HG03520 (cell line): ENCODE results near the gene SEZ6L.

Experiments used
- ATAC-seq: cut with Tn5 transposase; IDR thresholded peaks from one replicate; pipeline ENCODE4 v1.9.1; 2021; ENCODE audit warnings: mild to moderate bottlenecking, moderate library complexity; ENCODE audit not compliant: unreplicated experiment

The SEZ6L gene

DNA sequence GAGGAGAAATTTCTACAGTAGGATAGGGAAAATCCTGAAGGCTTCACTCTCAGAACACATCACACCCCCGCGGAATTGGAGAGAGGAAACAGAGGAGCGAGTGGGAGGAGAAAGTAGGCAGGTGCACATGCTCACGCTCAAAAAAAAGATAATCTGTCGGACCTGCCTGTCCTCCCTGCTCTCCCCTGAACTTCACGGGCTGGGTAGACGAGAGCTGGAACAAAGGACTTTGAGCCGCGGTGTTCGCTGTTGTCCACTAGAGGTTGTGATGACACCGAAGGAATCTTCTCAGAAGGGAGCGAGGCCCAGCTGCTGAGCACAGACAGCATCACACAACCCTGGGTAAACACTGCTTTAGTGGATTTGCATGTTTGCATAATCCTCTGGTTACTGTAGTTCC is 5.0 kb downstream of the SEZ6L start:
- no peak for ATAC-seq

DNA sequence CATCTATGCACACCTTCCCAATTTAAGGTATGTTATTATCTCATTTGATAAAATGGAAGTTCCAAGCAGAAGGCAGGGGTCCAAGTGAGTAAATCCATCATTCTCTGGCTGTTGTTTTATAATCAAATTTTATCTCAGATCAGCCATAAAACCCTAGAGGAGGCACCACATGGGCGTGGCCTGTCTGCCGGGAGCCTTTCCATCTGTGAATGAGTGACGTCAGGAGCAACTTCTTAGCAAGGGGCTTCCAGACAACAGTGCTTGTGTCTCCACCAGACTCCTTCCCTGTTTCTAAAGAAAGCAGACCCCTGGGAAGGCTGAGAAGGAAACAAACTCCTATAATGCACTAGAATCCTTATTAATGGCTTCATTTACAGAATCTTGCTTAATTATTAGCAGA is 13.5 kb downstream of the SEZ6L start:
- no peak for ATAC-seq

DNA sequence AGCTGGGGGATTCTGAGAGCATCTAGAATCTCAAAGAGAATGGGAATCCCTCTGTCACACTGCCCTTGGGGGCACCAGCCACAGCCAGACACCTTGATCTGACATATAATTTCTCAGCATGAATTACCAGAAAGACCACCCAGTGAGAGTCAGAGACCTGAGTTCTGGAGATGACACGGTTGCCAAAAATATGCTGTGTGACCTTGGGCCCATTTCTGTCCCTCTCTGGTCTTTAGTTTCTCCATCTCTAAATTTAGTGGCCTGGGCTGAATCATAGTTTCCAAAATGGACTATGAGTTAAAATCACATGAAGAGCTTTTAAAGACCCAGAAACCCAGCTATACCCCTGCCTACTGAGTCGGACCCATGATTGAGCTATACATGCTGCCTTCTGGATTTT is 15.9 kb downstream of the SEZ6L start:
- no peak for ATAC-seq

DNA sequence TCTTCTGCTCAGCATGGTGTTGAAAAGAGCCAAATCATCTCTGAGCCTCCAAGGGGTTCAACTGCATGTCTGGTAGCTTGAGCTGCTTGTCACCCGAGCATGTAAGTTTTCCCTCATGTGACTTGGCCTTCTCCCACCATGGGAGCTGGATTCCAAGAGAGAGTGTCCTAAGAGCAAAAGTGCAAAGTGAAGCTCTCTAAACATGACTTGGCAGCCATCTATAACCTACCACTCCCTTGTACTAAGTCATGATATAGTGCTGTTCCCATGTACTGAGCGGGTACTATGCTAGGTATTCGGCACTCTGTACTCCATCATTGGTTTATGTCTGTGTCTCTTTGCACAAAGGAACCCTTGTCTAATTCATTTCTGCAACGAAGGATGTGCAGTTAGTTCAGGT is 19.1 kb downstream of the SEZ6L start:
- ATAC-seq = no peak

DNA sequence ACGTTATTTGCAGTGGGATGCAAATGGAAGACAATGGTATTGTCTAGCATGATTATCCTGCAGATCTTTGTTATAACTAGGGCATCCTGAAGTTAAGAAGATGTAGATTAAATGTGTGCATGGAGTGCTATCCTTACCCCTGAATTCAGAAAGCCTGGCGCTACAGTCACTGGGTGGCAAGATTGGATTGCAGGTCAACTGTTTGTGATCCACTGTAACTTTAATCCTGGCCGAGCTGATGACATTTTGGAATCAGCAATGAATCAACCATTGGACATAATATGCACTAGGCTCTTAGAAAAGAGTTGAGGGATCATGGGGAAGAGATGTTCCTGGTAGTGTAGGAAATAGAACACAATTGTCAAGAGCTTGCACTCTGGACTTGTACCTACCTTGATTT is 25.1 kb downstream of the SEZ6L start:
- no peak for ATAC-seq

DNA sequence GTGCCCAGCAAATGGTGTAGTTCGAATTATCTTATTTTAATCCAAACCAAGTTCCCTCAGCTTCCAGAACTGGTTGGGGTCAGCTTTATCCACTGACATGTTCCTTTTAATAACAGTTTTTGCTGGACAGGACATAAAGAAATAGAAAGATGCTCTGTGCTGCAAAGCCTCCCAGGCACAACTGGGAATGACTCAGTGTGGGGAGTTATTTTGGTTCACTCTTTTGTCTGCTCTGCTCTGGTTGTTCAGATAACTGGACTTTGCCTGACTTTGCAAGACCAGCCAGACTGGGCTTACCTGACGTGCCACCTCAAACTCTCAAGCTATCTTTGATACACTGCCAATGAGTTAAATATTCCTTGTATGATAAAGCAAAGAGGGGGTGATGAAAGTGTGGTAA is 25.6 kb downstream of the SEZ6L start:
- no peak for ATAC-seq

DNA sequence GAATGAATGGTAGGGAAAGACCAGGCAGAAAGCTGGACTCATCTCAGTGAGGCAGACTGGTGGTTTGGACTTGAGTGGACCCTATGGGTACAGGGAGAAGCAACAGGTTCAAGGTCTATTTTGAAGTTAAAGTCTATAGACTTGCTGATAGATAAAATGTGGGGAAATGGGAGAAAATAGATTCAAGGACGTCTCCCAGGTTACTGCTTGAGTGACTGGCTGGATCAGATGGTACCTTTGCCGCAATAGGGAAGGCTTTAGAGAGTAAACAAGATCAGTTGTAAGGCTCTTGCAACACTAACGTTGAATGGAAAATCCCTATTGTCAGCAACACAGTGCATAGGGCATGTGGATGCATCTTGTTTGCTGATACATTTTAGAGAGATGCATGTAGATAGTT is 27.4 kb downstream of the SEZ6L start:
- ATAC-seq = no peak

DNA sequence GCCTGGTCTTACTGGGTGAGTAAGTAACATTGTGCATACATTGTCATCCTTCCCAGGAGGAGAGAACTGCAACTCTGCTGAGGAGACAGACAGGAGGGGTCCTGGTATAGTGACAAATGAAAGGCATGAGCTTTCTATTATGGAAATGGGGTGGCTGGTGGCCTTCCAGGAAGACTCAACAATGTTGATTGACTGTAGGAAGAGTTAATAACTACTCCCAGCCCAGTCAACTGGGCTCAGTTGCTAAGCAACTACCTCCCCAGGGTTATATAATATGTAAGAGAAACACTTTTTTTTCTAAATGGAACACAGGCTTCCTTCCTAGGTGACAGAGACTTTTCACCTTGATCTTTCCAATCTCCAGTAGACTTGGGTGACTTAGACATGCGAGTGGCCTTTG is 28.2 kb downstream of the SEZ6L start:
- ATAC-seq = no peak

DNA sequence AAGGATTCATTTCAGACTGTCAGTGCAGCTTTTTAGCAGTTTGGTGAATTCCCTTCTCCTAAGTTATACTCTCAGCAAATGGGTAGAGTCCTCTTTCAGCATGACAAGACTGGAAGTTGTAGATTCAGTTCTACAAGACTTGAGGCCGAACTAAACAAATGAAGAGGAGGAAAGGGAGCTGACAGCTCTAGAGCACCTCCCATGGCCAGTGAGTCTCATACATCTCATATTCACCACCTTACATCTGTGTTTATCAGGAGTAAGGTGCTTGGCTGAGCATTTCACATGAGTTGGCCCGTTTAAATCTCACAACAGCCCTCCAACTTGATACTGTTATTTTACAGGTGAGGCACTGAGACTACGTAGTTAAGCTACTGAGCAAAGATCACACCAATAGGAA is 30.4 kb downstream of the SEZ6L start:
- ATAC-seq = no peak

DNA sequence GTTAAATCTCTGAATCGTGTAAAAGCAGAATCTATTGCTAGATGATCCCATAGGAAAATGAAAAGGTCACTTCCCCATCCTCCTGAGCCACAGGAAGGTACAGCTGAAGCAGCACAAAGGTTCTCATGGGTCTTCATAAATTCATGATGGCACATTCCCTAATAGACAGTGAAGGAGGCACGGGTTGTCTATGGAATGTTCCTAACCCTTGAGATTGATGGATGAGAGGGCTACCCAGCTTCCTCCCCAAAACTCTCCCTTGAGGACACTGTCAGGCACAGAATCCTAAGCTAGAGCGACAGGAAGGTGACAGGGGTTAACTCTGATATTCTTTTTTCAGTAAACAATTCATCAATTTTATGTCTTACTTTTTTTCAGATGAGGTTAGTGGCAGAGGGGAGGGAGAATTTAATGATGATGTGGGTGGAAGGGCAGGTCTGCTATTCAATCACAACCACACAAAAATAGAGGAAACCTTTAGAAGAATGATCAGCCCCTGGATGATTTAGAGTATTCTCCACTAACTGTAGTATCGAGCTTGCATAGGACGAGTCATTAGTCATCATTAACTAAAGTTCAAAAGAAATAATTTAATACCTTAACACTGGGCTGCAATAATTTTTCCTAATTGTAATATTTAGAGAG is 33.1 kb downstream of the SEZ6L start:
- no peak for ATAC-seq

DNA sequence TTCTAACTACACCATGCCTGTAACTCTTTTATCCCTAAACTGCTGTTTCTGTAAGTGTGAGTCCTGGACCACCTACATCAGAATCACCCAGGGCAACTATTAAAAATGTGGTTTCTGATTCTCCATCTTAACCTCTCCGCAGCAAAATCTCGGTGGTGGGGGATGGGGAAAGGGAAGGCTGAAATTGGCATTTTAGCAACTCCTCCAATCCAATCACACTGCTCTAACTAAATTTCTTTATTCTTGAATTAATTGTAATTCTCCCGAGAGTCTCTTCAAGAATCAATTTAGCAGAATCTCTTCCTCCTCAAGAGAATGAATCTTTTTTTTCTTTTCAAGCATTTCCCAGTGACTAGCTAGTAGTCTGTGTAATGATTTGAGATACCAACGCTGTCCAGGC is 36.2 kb downstream of the SEZ6L start:
- ATAC-seq = no peak

DNA sequence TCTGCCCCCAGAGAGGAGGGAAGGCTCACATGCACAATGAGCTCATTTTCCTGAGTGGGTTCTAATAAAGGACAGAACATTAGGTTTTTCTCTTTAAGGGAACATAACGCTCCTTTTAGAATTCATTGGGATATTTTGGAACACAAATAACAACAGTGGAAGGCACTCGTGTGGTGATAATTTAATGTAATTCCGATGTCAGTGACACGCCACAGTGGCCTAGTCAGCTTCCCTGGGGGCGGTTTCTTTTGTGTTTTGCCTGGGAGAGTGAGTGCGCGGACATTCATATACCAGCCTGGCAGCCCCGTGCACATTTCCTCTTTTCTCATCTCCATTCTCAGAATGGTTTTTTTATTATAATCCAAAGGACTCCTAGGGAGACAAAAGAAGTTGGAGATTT is 41.1 kb downstream of the SEZ6L start:
- ATAC-seq = no peak

DNA sequence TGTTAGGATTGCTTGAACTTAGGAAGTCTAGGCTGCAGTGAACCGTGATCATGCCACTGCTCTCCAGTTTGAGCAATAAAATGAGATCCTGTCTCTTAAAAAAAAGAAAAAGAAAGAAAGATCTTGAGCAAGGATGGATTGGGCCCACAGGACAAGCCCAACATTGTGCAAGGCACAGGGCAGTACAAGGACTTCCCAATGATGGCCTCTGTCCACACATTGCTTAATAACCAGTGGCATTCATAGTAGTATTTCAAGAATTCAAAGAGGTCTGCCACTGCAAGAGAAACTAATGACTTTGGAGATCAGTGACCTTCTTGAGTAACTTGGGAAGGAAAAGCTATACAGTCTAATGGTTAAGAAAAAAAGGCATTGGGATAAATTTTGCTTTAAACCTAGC is 44.6 kb downstream of the SEZ6L start:
- no peak for ATAC-seq

DNA sequence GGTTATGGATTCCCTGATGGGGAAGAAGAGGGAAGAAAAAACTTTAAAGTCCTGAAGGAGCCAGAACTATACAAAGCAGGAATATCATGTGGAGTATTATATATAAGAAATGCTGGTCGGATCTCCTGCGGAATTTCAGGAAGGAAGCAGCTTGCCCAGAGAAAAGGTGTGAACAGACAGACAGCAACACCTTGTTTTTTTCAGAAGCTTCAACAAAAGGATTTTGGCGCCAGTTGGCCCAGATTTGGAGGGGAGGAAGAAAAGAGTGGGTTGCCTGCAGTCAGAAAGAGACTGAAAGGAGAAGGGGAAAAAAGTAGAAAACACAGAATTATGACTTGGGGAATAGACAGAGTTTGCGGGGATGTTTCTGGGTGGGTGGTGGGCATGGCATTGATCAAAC is 45.2 kb downstream of the SEZ6L start:
- ATAC-seq = no peak

DNA sequence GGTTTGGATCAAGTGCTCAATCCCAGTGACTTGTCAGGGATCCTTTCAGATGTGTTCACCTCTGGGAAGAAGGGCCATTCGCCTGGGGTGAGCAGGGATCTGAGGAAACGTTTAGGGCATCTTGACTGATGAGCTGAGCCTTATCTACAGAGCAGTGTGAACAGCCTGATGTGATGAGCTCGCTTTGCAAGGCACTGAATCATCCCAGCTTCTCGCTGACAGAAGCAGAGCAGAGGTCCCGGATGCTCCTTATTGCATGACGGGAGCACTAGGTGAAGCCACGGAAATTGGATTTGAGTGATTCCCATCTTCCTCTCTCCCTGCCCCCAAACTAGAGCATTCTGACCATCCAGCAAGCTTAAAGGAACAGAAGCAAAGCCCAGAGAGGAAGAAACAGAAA is 46.5 kb downstream of the SEZ6L start:
- no peak for ATAC-seq

DNA sequence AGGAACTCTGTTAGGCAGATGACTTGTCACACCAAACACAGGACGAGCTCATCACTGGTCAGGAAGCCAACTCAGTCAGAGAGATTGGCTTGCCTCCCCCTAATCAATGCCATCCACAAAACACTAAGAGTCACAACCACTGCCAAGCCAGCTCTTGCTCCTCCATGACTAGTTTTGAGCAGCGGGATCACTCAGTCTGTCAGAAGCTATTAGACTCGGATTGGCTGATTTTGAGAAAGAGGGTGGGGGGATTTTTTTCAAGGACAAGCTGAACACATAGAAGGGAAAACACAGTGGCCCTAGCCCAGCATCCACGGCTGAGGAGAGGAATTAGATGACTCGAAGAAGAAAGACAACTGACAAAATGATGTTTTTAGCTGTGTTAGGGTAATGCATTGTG is 55.9 kb downstream of the SEZ6L start:
- ATAC-seq = no peak

DNA sequence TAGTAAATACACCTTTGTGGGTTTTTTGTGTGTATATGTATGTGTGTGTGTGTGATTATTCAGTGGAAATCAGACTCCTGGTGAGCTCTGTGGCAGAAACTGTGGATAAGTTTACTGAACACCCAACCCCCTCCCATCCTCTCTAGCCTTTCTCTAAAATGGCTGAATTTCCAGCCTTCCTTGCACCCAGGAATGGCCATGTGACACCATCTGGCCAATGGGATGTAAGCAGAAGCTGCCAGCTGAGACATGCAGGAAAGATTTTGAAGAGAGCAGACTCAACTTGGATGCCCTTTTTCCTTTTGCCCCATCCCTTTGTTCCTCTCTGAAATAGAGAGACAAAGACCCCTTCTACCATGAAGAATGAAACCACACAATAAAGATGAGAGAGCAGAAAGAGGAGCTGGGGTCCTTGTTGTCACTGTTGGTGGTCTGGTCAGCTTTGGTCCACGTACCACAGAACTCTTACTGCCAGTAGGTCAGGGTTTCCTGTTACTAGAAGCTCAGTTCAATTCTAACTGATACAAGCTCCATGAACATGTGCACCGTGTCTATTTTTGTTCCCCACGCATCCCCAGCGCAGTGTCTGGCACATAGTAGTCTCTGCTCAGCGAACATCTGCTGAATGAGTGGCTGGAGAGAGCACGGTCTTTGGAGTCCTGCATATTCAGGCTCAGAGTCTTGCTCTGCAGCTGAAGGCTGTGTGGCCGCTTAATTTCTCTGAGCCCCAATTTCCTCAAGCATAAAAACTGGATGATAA is 57.5 kb downstream of the SEZ6L start:
- no peak for ATAC-seq

DNA sequence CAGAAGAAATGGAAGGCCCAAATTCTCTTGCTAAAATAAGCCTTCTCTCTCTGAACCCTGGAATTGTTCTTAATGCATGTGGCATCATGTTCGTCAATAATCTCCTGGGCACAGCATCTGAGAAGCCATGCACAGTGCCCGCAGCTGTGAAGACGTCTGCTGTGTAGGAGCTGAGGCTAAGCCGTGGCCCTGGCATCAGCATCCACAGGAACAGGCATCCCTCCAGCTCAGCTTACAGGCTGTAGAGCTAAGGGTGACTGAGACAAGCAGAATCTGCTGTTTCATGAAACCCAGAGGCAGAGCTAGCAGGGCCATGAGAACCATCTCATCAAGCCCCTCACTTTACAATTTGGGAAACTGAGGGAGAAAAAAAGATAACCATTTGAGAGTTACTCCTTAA is 60.6 kb downstream of the SEZ6L start:
- no peak for ATAC-seq

DNA sequence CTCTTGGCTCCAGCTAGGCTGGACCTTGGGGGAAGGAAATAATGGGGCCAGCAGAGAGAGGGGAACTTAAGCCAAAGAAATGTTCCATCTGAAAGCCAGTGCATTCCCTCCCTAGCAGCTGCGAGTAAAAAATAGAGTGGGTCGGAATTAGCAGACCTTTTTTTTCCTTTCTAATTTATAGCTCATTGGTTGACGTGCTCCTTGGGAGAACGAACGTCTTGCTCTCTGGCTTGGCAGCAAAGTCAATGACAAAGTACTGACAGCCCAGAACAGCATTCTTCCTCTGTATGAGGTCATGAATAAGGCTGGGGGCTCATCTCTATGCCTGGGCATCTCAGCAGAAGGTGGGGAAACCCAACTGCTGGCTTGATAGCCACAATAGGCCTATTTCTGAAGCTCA is 65.0 kb downstream of the SEZ6L start:
- ATAC-seq = no peak

DNA sequence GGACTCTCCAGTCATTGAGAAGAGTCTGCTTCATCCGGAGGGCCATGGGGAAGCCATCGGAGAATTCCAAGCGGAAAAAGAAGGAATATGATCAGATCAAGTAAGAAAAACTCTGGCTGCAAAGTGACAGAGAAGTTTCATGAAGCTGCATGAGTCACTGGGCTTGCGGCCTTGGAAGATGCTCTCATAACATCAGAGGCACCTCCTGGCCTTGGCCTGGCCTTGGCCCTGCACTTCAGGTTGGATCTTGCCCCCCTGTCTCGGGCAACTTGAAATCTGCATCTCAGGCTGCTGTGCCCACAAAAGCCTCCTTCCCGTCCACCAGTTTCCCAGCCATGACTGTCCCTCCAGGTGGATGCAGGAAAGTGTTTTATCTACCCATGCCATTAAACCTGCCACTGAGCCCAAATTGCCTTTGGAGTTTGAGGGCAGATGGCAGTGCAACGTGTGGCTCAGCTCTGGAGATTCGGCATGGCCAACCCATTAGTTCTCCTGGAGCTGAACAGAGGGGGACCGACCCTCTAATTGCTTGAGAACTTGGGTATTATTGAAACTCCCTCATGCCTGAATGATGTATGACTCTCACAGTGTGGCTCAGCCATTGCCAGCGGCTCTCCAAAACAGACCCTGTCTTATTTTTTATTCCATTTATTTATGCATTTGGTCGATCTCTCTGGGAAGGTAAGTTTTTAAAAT is 66.7 kb downstream of the SEZ6L start:
- no peak for ATAC-seq

DNA sequence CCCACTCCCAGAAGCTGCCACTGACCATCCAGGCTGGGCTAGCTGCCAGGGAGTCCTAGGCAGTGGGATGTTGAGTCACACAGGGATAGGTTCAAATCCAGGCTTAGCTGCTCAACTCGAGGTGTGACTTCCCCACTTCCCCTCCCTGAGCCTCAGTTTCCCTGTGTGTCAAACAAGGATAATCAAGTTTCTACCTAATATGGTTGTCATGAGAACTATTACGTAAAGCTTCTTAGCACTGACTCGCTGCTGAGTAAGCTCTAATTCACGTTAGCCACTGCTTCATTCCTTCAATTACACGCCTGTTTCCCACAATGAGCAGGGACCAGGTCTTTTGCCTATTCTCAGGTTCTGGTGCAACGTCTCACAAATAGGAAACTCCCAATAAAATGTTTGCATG is 67.7 kb downstream of the SEZ6L start:
- no peak for ATAC-seq

DNA sequence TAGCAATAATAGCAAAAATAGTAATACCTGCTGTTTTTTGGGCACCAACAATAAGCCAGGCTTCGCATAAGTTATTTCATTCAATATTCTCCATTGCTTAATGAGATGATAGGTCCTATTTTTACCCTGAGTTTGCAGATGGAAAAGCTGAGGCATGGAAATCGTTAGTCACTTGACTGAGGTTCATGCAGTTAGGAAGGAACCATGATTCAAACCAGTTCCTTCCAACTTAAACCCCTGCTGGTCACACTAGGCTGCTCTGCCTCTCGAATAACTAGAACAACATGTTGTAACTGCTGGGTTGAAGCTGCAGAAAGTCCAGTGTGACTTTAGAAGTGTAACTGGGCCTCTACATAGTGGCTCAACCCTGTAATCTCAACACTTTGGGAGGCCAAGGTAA is 69.3 kb downstream of the SEZ6L start:
- no peak for ATAC-seq
